ENCODE measurements around the gene GJA10.
"Not testable (repeated sequence)": the region's sequence is repeated elsewhere in the genome, so short reads cannot be mapped to it uniquely, and the experiment has no call there.

The GJA10 gene

GRCh38 chr6:89887452-89888137, 6.7 kb upstream of the GJA10 start:
- Histone ChIP-seq H3K9me3 (no peaks in the 10 kb centered on the region), H3K4me3 (no peak overlapping the region), H3K27me3 (peaks cover 0 to 19% of the 10 kb centered on the region in 2 donors), H3K36me3 (no peaks in the 10 kb centered on the region), H3K4me1 (no peaks in the 10 kb centered on the region), H3K27ac (no peak overlapping the region)
- intact Hi-C loops (cut with DNase I; ENCODE audit: low total_unique reads), result no loop called here
- no peak for DNase-seq
- no peak for TF ChIP-seq CTCF (IDR thresholded peaks at IDR 0.05)

GRCh38 chr6:89888138-89888514, 6.1 kb upstream of the GJA10 start:
- Histone ChIP-seq H3K36me3 (no peaks in the 10 kb centered on the region), H3K27ac (no peak overlapping the region), H3K4me3 (no peak overlapping the region), H3K27me3 (peaks cover 0 to 23% of the 10 kb centered on the region in 2 donors), H3K9me3 (no peaks in the 10 kb centered on the region), H3K4me1 (no peaks in the 10 kb centered on the region)
- DNase-seq, result no peak
- intact Hi-C loops (cut with DNase I; ENCODE audit: low total_unique reads), result no loop called here
- TF ChIP-seq CTCF (IDR thresholded peaks at IDR 0.05), result no peak

- Histone ChIP-seq H3K4me1 (no peaks in the 10 kb centered on the region), H3K36me3 (no peaks in the 10 kb centered on the region), H3K4me3 (no peak overlapping the region), H3K27ac (no peak overlapping the region), H3K9me3 (no peaks in the 10 kb centered on the region), H3K27me3 (peaks cover 0 to 31% of the 10 kb centered on the region in 2 donors)
- no peak for TF ChIP-seq CTCF (IDR thresholded peaks at IDR 0.05)
- no peak for DNase-seq
- intact Hi-C loops (cut with DNase I; ENCODE audit: low total_unique reads), result no loop called here
Measured at GRCh38 chr6:89888871-89889270, 5.4 kb upstream of the GJA10 start.

GRCh38 chr6:89890845-89891528, 3.3 kb upstream of the GJA10 start:
- intact Hi-C loops (cut with DNase I; ENCODE audit: low total_unique reads); H3K4me1 ChIP-seq; H3K27ac ChIP-seq; H3K36me3 ChIP-seq; DNase-seq; H3K9me3 ChIP-seq; H3K4me3 ChIP-seq: not testable (repeated sequence)
- peaks cover 0 to 31% of the 10 kb centered on the region in 2 donors for H3K27me3 ChIP-seq

GRCh38 chr6:89892577-89892976, 1.7 kb upstream of the GJA10 start:
- H3K27ac ChIP-seq; H3K36me3 ChIP-seq; H3K4me1 ChIP-seq; DNase-seq; H3K9me3 ChIP-seq; H3K4me3 ChIP-seq; intact Hi-C loops (cut with DNase I; ENCODE audit: low total_unique reads): not testable (repeated sequence)
- peaks cover 0 to 31% of the 10 kb centered on the region in 2 donors for H3K27me3 ChIP-seq

- no peak for TF ChIP-seq CTCF (IDR thresholded peaks at IDR 0.05)
- DNase-seq, result no peak
- Histone ChIP-seq H3K27me3 (peaks cover 0 to 23% of the 10 kb centered on the region in 2 donors), H3K36me3 (no peaks in the 10 kb centered on the region), H3K4me1 (no peaks in the 10 kb centered on the region), H3K9me3 (no peaks in the 10 kb centered on the region), H3K27ac (no peak overlapping the region), H3K4me3 (no peak overlapping the region)
- intact Hi-C loops (cut with DNase I; ENCODE audit: low total_unique reads), result no loop called here
Measured at GRCh38 chr6:89895276-89895874, 1.1 kb downstream of the GJA10 start.

- H3K9me3 ChIP-seq; H3K4me3 ChIP-seq; H3K27me3 ChIP-seq; H3K27ac ChIP-seq; H3K4me1 ChIP-seq; intact Hi-C loops (cut with DNase I; ENCODE audit: low total_unique reads); H3K36me3 ChIP-seq; DNase-seq: not testable (repeated sequence)
Measured at GRCh38 chr6:89910001-89910901, 16.0 kb downstream of the GJA10 start.
